Measurements from ENCODE around the gene EPOP. TPM values are rescaled to one million over a fixed set of nuclear protein-coding genes. Genes with fewer than 3 reads are reported as not detected.

EPOP gene
- total and polyA plus RNA-seq, 5 donors from 2014 or later = 0.13 to 0.59 TPM; not detected in 3

- Mint-ChIP-seq H3K36me3 (peaks cover 38% of the 10 kb centered on the region), H3K4me3 (peak overlapping the region in 2 of 4 donors; percentile 16 to 63), H3K4me1 (peaks cover 5 to 61% (median 28%) of the 10 kb centered on the region in 4 donors), H3K27ac (peak overlapping the region in 1 of 3 donors; percentile 86), H3K9me3 (peaks cover 0 to 3% (median 0%) of the 10 kb centered on the region in 7 donors), H3K27me3 (no peaks in the 10 kb centered on the region)
- no peaks in the 10 kb centered on the region for H3K9me3 ChIP-seq (ENCODE audit: control insufficient read depth in 2 of 2, low read length in 2 of 2)
- H3K4me1 ChIP-seq (ENCODE audit: control insufficient read depth, insufficient read depth, low read length, poor library complexity, severe bottlenecking) = peaks cover 33% of the 10 kb centered on the region
- no peak overlapping the region for H3K4me3 ChIP-seq (ENCODE audit: low read depth, low read length)
- DNase-seq = no peak
- H3K36me3 ChIP-seq (ENCODE audit: control insufficient read depth, insufficient read depth, low read length) = peaks cover 61% of the 10 kb centered on the region
- H3K27me3 ChIP-seq (ENCODE audit: control insufficient read depth, insufficient read depth, low read length) = no peaks in the 10 kb centered on the region
- no peak for ATAC-seq (ENCODE audit: low read depth in 2 of 2)
- no peak overlapping the region for H3K27ac ChIP-seq (ENCODE audit: insufficient read depth, low read length, poor library complexity, severe bottlenecking)
Observed at GRCh38 chr17:38709104-38709820, 34.5 kb upstream of the EPOP start.

DNA sequence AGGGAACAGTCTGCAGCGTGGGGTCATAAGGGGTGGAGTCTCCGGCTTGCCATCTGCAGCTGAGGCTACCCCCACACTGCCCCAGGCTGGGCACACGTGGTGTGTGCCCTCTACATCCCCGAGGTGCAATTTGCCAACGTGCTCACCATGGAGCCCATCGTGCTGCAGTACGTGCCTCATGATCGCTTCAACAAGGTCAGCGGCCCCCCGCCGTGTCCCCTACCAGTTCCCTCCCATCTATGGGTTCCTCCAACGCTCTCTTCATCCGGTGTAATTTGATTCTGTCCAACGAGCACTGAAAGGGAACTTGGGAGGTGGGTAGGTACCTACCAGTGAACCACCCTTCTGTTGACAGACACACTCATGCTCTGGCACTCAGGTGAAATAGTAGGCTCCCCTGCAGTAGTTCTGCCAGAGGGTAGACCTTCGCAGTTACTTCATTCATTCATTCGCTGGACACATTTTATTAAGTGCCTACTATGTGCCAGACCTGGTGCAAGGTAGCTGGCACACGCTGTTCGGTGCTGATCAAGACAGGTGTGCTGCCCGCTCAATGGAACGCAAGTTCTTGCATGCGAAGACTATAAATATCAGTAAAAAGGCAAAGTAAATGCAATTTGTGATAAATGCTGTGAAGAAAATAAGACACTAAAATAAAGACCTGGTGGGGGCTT is 33.1 kb upstream of the EPOP start:
- H3K27me3 Mint-ChIP-seq = no peaks in the 10 kb centered on the region
- H3K36me3 ChIP-seq (ENCODE audit: control insufficient read depth, insufficient read depth, low read length) = peaks cover 47% of the 10 kb centered on the region

GRCh38 chr17:38706505-38707216 is 31.9 kb upstream of the EPOP start:
- Histone ChIP-seq H3K4me1 (ENCODE audit: control insufficient read depth, insufficient read depth, low read length, poor library complexity, severe bottlenecking) (peaks cover 56% of the 10 kb centered on the region), H3K36me3 (ENCODE audit: control insufficient read depth, insufficient read depth, low read length) (peaks cover 37% of the 10 kb centered on the region), H3K27ac (ENCODE audit: insufficient read depth, low read length, poor library complexity, severe bottlenecking) (peak overlapping the region; percentile 76), H3K4me3 (ENCODE audit: low read depth, low read length) (peak overlapping the region; percentile 84), H3K9me3 (ENCODE audit: control insufficient read depth in 2 of 2, low read length in 2 of 2) (no peaks in the 10 kb centered on the region), H3K27me3 (ENCODE audit: control insufficient read depth, insufficient read depth, low read length) (no peaks in the 10 kb centered on the region)
- Mint-ChIP-seq H3K9me3 (peaks cover 0 to 3% (median 0%) of the 10 kb centered on the region in 7 donors), H3K27me3 (no peaks in the 10 kb centered on the region), H3K27ac (peak overlapping the region; percentile 85 to 95 (median 92)), H3K36me3 (peaks cover 32% of the 10 kb centered on the region), H3K4me3 (peak overlapping the region; percentile 94 to 100 (median 98)), H3K4me1 (peaks cover 12 to 66% (median 27%) of the 10 kb centered on the region in 4 donors)
- DNase-seq (peak in 2 of 3 donors; percentile 19 to 52), ATAC-seq (ENCODE audit: low read depth in 2 of 2) (no peak)

More for the DNA sequence above, 33.1 kb upstream of the EPOP start:
- Mint-ChIP-seq H3K36me3 (peaks cover 32% of the 10 kb centered on the region), H3K4me1 (peaks cover 12 to 66% (median 26%) of the 10 kb centered on the region in 4 donors), H3K27ac (peak overlapping the region; percentile 65 to 85 (median 69)), H3K4me3 (peak overlapping the region; percentile 43 to 100 (median 96)), H3K9me3 (peaks cover 0 to 3% (median 0%) of the 10 kb centered on the region in 7 donors)
- ATAC-seq (ENCODE audit: low read depth in 2 of 2) = no peak
- Histone ChIP-seq H3K27me3 (ENCODE audit: control insufficient read depth, insufficient read depth, low read length) (no peaks in the 10 kb centered on the region), H3K4me3 (ENCODE audit: low read depth, low read length) (no peak overlapping the region), H3K27ac (ENCODE audit: insufficient read depth, low read length, poor library complexity, severe bottlenecking) (peak overlapping the region; percentile 76), H3K9me3 (ENCODE audit: control insufficient read depth in 2 of 2, low read length in 2 of 2) (no peaks in the 10 kb centered on the region), H3K4me1 (ENCODE audit: control insufficient read depth, insufficient read depth, low read length, poor library complexity, severe bottlenecking) (peaks cover 48% of the 10 kb centered on the region)
- no peak for DNase-seq

- Mint-ChIP-seq H3K4me3 (peak overlapping the region; percentile 94 to 100 (median 98)), H3K27me3 (no peaks in the 10 kb centered on the region), H3K36me3 (peaks cover 25% of the 10 kb centered on the region), H3K9me3 (peaks cover 0 to 3% (median 0%) of the 10 kb centered on the region in 7 donors), H3K27ac (peak overlapping the region; percentile 85 to 95 (median 92)), H3K4me1 (peaks cover 12 to 67% (median 33%) of the 10 kb centered on the region in 4 donors)
- peak; percentile 13 to 30 (median 24) for DNase-seq
- no peak for ATAC-seq (ENCODE audit: low read depth in 2 of 2)
- H3K27me3 ChIP-seq (ENCODE audit: control insufficient read depth, insufficient read depth, low read length) = no peaks in the 10 kb centered on the region
- no peaks in the 10 kb centered on the region for H3K9me3 ChIP-seq (ENCODE audit: control insufficient read depth in 2 of 2, low read length in 2 of 2)
- peaks cover 63% of the 10 kb centered on the region for H3K4me1 ChIP-seq (ENCODE audit: control insufficient read depth, insufficient read depth, low read length, poor library complexity, severe bottlenecking)
- peak overlapping the region; percentile 84 for H3K4me3 ChIP-seq (ENCODE audit: low read depth, low read length)
- peaks cover 30% of the 10 kb centered on the region for H3K36me3 ChIP-seq (ENCODE audit: control insufficient read depth, insufficient read depth, low read length)
- peak overlapping the region; percentile 76 for H3K27ac ChIP-seq (ENCODE audit: insufficient read depth, low read length, poor library complexity, severe bottlenecking)
Observed at GRCh38 chr17:38705803-38706504, 31.2 kb upstream of the EPOP start.

DNA sequence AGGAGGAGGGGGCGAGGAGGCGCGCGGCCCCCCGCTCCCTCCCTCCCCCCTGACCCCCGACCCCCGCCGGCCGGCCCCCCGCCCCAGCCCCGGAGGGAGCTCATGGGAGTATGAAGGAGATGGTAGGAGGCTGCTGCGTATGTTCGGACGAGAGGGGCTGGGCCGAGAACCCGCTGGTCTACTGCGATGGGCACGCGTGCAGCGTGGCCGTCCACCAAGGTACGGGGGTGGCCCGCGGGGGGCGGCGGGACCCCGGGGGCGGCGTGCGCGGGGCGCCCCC is 30.7 kb upstream of the EPOP start:
- no peak for ATAC-seq (ENCODE audit: low read depth in 2 of 2)
- peaks cover 12 to 65% (median 31%) of the 10 kb centered on the region in 4 donors for H3K4me1 Mint-ChIP-seq
- no peak for DNase-seq
- H3K9me3 Mint-ChIP-seq = peaks cover 0 to 3% (median 0%) of the 10 kb centered on the region in 7 donors
- H3K27me3 Mint-ChIP-seq = no peaks in the 10 kb centered on the region
- H3K4me3 Mint-ChIP-seq = peak overlapping the region in 3 of 4 donors; percentile 74 to 100 (median 82)
- Histone ChIP-seq H3K27me3 (ENCODE audit: control insufficient read depth, insufficient read depth, low read length) (no peaks in the 10 kb centered on the region), H3K4me1 (ENCODE audit: control insufficient read depth, insufficient read depth, low read length, poor library complexity, severe bottlenecking) (peaks cover 68% of the 10 kb centered on the region), H3K4me3 (ENCODE audit: low read depth, low read length) (peak overlapping the region; percentile 84), H3K36me3 (ENCODE audit: control insufficient read depth, insufficient read depth, low read length) (peaks cover 25% of the 10 kb centered on the region), H3K9me3 (ENCODE audit: control insufficient read depth in 2 of 2, low read length in 2 of 2) (no peaks in the 10 kb centered on the region), H3K27ac (ENCODE audit: insufficient read depth, low read length, poor library complexity, severe bottlenecking) (peak overlapping the region; percentile 76)
- H3K27ac Mint-ChIP-seq = peak overlapping the region in 1 of 3 donors; percentile 85
- peaks cover 21% of the 10 kb centered on the region for H3K36me3 Mint-ChIP-seq

GRCh38 chr17:38704606-38705522 is 30.1 kb upstream of the EPOP start, which contains the start of gene MLLT6:
TSS of gene MLLT6 (plus strand) at chr17:38705273. CDS start at chr17:38705633, 360 bp downstream.
- peaks cover 19% of the 10 kb centered on the region for H3K36me3 ChIP-seq (ENCODE audit: control insufficient read depth, insufficient read depth, low read length)
- peak within 1 kb of the TSS; percentile 91 for H3K4me3 ChIP-seq (ENCODE audit: low read depth, low read length)
- Mint-ChIP-seq H3K27ac (peak within 1 kb of the TSS; percentile 96 to 100 (median 99)), H3K9me3 (peaks cover 0 to 3% (median 0%) of the 10 kb centered on the region in 7 donors), H3K4me1 (peaks cover 12 to 63% (median 30%) of the 10 kb centered on the region in 4 donors), H3K36me3 (peaks cover 15% of the 10 kb centered on the region), H3K27me3 (no peaks in the 10 kb centered on the region), H3K4me3 (peak within 1 kb of the TSS; percentile 97 to 100 (median 98))
- no peaks in the 10 kb centered on the region for H3K27me3 ChIP-seq (ENCODE audit: control insufficient read depth, insufficient read depth, low read length)
- peaks cover 70% of the 10 kb centered on the region for H3K4me1 ChIP-seq (ENCODE audit: control insufficient read depth, insufficient read depth, low read length, poor library complexity, severe bottlenecking)
- H3K27ac ChIP-seq (ENCODE audit: insufficient read depth, low read length, poor library complexity, severe bottlenecking) = peak within 1 kb of the TSS; percentile 98
- peak; percentile 76 to 84 (median 83) for DNase-seq
- H3K9me3 ChIP-seq (ENCODE audit: control insufficient read depth in 2 of 2, low read length in 2 of 2) = no peaks in the 10 kb centered on the region
- peak; percentile 48 to 50 for ATAC-seq (ENCODE audit: low read depth in 2 of 2)

Data from CD4-positive, CD25-positive, alpha-beta regulatory T cell (primary cell).